ENCODE data around the gene KRT2.

The KRT2 gene

GRCh38 chr12:52613384-52614030 is 38.5 kb downstream of the KRT2 start:
- peak overlapping the region in 7 of 11 experiments; percentile 13 to 80 (median 65); a peak in 12 of 22 replicates for H3K27ac ChIP-seq
- peak overlapping the region; percentile 5 to 87 (median 82); a peak in 19 of 22 replicates for H3K4me2 ChIP-seq
- H3K9ac ChIP-seq = no peak overlapping the region; a peak in 1 of 22 replicates
- H3K9me3 ChIP-seq (replicated peaks in 1 of 11) = no peaks in the 10 kb centered on the region
- no peaks in the 10 kb centered on the region for H3K36me3 ChIP-seq
- TF ChIP-seq Cebpa-rat (IDR thresholded peaks at IDR 0.05) = no peak
- peaks cover 30 to 46% (median 41%) of the 10 kb centered on the region in 10 experiments for H3K4me1 ChIP-seq
- no peak overlapping the region for H3K4me3 ChIP-seq
- no peaks in the 10 kb centered on the region for H4K20me1 ChIP-seq
- no peaks in the 10 kb centered on the region for H3K27me3 ChIP-seq

GRCh38 chr12:52612431-52613383 is 39.3 kb downstream of the KRT2 start:
- Histone ChIP-seq H3K27me3 (no peaks in the 10 kb centered on the region), H4K20me1 (no peaks in the 10 kb centered on the region), H3K9ac (no peak overlapping the region), H3K4me1 (peaks cover 30 to 46% (median 41%) of the 10 kb centered on the region in 10 experiments), H3K27ac (peak overlapping the region in 6 of 11 experiments; percentile 4 to 80 (median 62); a peak in 5 of 22 replicates), H3K36me3 (no peaks in the 10 kb centered on the region), H3K4me2 (peak overlapping the region in 9 of 11 experiments; percentile 71 to 87 (median 82); a peak in 17 of 22 replicates), H3K4me3 (no peak overlapping the region), H3K9me3 (replicated peaks in 1 of 11) (no peaks in the 10 kb centered on the region)
- TF ChIP-seq Cebpa-rat (IDR thresholded peaks at IDR 0.05) = no peak

GRCh38 chr12:52611080-52611468 is 40.9 kb downstream of the KRT2 start:
- no peak overlapping the region for H3K9ac ChIP-seq
- H3K4me1 ChIP-seq = peaks cover 29 to 37% (median 34%) of the 10 kb centered on the region in 10 experiments
- H3K9me3 ChIP-seq (replicated peaks in 1 of 11) = no peaks in the 10 kb centered on the region
- no peaks in the 10 kb centered on the region for H3K36me3 ChIP-seq
- H3K27ac ChIP-seq = no peak overlapping the region
- H4K20me1 ChIP-seq = no peaks in the 10 kb centered on the region
- no peak overlapping the region for H3K4me2 ChIP-seq
- H3K4me3 ChIP-seq = no peak overlapping the region
- H3K27me3 ChIP-seq = no peaks in the 10 kb centered on the region
- TF ChIP-seq Cebpa-rat (IDR thresholded peaks at IDR 0.05) = no peak

GRCh38 chr12:52608826-52609630 is 43.0 kb downstream of the KRT2 start:
- no peak overlapping the region for H3K9ac ChIP-seq
- H3K4me2 ChIP-seq = no peak overlapping the region

GRCh38 chr12:52608161-52608560 is 43.9 kb downstream of the KRT2 start:
- Histone ChIP-seq H3K4me3 (no peak overlapping the region), H3K9me3 (replicated peaks in 1 of 11) (no peaks in the 10 kb centered on the region), H3K4me2 (no peak overlapping the region), H3K27me3 (no peaks in the 10 kb centered on the region), H3K27ac (no peak overlapping the region), H3K9ac (no peak overlapping the region), H3K36me3 (no peaks in the 10 kb centered on the region), H3K4me1 (peaks cover under 1 to 8% (median 5%) of the 10 kb centered on the region in 10 experiments; a peak in 16 of 20 replicates), H4K20me1 (no peaks in the 10 kb centered on the region)
- no peak for TF ChIP-seq Cebpa-rat (IDR thresholded peaks at IDR 0.05)

More at GRCh38 chr12:52608826-52609630, 43.0 kb downstream of the KRT2 start:
- no peaks in the 10 kb centered on the region for H4K20me1 ChIP-seq
- H3K4me1 ChIP-seq = peaks cover 9 to 17% (median 14%) of the 10 kb centered on the region in 10 experiments; a peak in 19 of 20 replicates
- H3K27ac ChIP-seq = no peak overlapping the region
- no peaks in the 10 kb centered on the region for H3K9me3 ChIP-seq (replicated peaks in 1 of 11)
- H3K36me3 ChIP-seq = no peaks in the 10 kb centered on the region
- no peak for TF ChIP-seq Cebpa-rat (IDR thresholded peaks at IDR 0.05)
- H3K4me3 ChIP-seq = no peak overlapping the region
- no peaks in the 10 kb centered on the region for H3K27me3 ChIP-seq

GRCh38 chr12:52607314-52607713 is 44.7 kb downstream of the KRT2 start:
- H3K4me3 ChIP-seq = no peak overlapping the region
- H4K20me1 ChIP-seq = no peaks in the 10 kb centered on the region

GRCh38 chr12:52606581-52607218 is 45.3 kb downstream of the KRT2 start:
- no peaks in the 10 kb centered on the region for H4K20me1 ChIP-seq
- no peaks in the 10 kb centered on the region for H3K27me3 ChIP-seq

More at GRCh38 chr12:52607314-52607713, 44.7 kb downstream of the KRT2 start:
- Histone ChIP-seq H3K9me3 (replicated peaks in 1 of 11) (no peaks in the 10 kb centered on the region), H3K9ac (no peak overlapping the region), H3K27me3 (no peaks in the 10 kb centered on the region), H3K36me3 (no peaks in the 10 kb centered on the region), H3K4me2 (no peak overlapping the region), H3K4me1 (no peaks in the 10 kb centered on the region; a peak in 1 of 20 replicates), H3K27ac (no peak overlapping the region)
- no peak for TF ChIP-seq Cebpa-rat (IDR thresholded peaks at IDR 0.05)

GRCh38 chr12:52606096-52606495 is 45.9 kb downstream of the KRT2 start:
- Histone ChIP-seq H3K4me2 (no peak overlapping the region), H3K9me3 (replicated peaks in 1 of 11) (peaks cover 0 to 7% (median 4%) of the 10 kb centered on the region in 11 experiments; a peak in 14 of 22 replicates), H3K9ac (no peak overlapping the region), H3K36me3 (no peaks in the 10 kb centered on the region), H3K27ac (no peak overlapping the region), H3K27me3 (no peaks in the 10 kb centered on the region), H3K4me1 (no peaks in the 10 kb centered on the region), H4K20me1 (no peaks in the 10 kb centered on the region), H3K4me3 (no peak overlapping the region)
- TF ChIP-seq Cebpa-rat (IDR thresholded peaks at IDR 0.05) = no peak

More at GRCh38 chr12:52606581-52607218, 45.3 kb downstream of the KRT2 start:
- no peak for TF ChIP-seq Cebpa-rat (IDR thresholded peaks at IDR 0.05)
- Histone ChIP-seq H3K4me3 (no peak overlapping the region), H3K27ac (no peak overlapping the region), H3K4me2 (no peak overlapping the region), H3K36me3 (no peaks in the 10 kb centered on the region), H3K9me3 (replicated peaks in 1 of 11) (0 out of 22 replicates have a peak, but pooled peaks cover 0 to under 1% (median 0%) of the 10 kb centered on the region in 11 experiments), H3K9ac (no peak overlapping the region), H3K4me1 (no peaks in the 10 kb centered on the region)

All from BLaER1 treated with 17β-estradiol and CSF1 and Interleukin-3, amounts not matched to agents 10 nM and 100 nM (cell line).